Measurements from ENCODE around the gene SPART.

- TF ChIP-seq CTCF (optimal IDR thresholded peaks at IDR 0.05 in 1 of 3, IDR thresholded peaks at IDR 0.05 in 1 of 3, conservative IDR thresholded peaks at IDR 0.05 in 1 of 3; ENCODE audit: extremely low read depth in 1 of 3, insufficient read depth in 2 of 3, low read length in 3 of 3) (no peak), EZH2 (IDR thresholded peaks at IDR 0.05; ENCODE audit: low read length) (no peak)
Measured at GRCh38 chr13:36369268-36370107, 23.3 kb upstream of the SPART start.
